HepG2 (cell line): ENCODE measurements around the gene PLLP. TPM values are rescaled to one million over a fixed set of nuclear protein-coding genes. Genes with fewer than 3 reads are reported as not detected.

ENCODE experiments used
- AKAP8 ChIP-seq: sonication (generic); formaldehyde crosslinking; IDR thresholded peaks from 2 replicates; pipeline ENCODE4 v1.5.1; 2020; ENCODE audit warnings: mild to moderate bottlenecking, missing genetic modification reagents
- ATF7 ChIP-seq, 2 experiments: fragments of 450-650 bp in 1 of 2; sonication (generic) in 1 of 2; formaldehyde crosslinking in 1 of 2; IDR thresholded peaks; 2 replicates each; pipeline versions ENCODE4 v1.4.0 to v1.6.1; 2016 to 2020; ENCODE audit warnings: antibody characterized with exemption in 1 of 2, mild to moderate bottlenecking in 1 of 2, missing genetic modification reagents in 1 of 2
- CC2D1A ChIP-seq: sonication (generic); formaldehyde crosslinking; IDR thresholded peaks from 2 replicates; pipeline ENCODE4 v1.8.1; 2023; ENCODE audit warnings: mild to moderate bottlenecking, missing genetic modification reagents
- DMAP1 ChIP-seq: IDR thresholded peaks from 2 replicates; pipeline ENCODE4 v1.6.1; 2016
- DPF2 ChIP-seq: sonication (generic); formaldehyde crosslinking; IDR thresholded peaks from 2 replicates; pipeline ENCODE4 v1.4.0; 2020; ENCODE audit warnings: mild to moderate bottlenecking, low read depth, missing genetic modification reagents, borderline replicate concordance
- MAFK ChIP-seq, 2 experiments: IDR thresholded peaks in 1 of 2; conservative IDR thresholded peaks in 1 of 2; 2 replicates each; pipeline ENCODE4 v1.6.1; 2011; ENCODE audit warnings: improper control_type of control experiment in 2 of 2, low read length in 2 of 2
- NFRKB ChIP-seq: fragments of 450-650 bp; IDR thresholded peaks from 2 replicates; pipeline ENCODE4 v1.6.1; 2017
- PCBP2 ChIP-seq: fragments of 200-400 bp; formaldehyde crosslinking; optimal IDR thresholded peaks from 2 replicates; pipeline ENCODE3; 2018; ENCODE audit warnings: low read length, low read depth; ENCODE audit not compliant: poor library complexity, severe bottlenecking
- RELA ChIP-seq: sonication (generic); formaldehyde crosslinking; IDR thresholded peaks from 2 replicates; pipeline ENCODE4 v1.4.0; 2020; ENCODE audit warnings: missing genetic modification reagents
- RFX1 ChIP-seq: fragments of 450-650 bp; IDR thresholded peaks from 2 replicates; pipeline ENCODE4 v1.6.1; 2017
- SPEN ChIP-seq: sonication (generic); formaldehyde crosslinking; IDR thresholded peaks from 2 replicates; pipeline ENCODE4 v1.5.1; 2020; ENCODE audit warnings: low read depth, mild to moderate bottlenecking, missing genetic modification reagents
- TAF1 ChIP-seq: sonication (generic); formaldehyde crosslinking; IDR thresholded peaks from 2 replicates; pipeline ENCODE4 v1.4.0; 2020; ENCODE audit warnings: missing genetic modification reagents
- TBX2 ChIP-seq: sonication (generic); formaldehyde crosslinking; IDR thresholded peaks from 2 replicates; pipeline ENCODE4 v1.5.0; 2020; ENCODE audit warnings: missing genetic modification reagents, mild to moderate bottlenecking, borderline replicate concordance
- TMF1 ChIP-seq: sonication (generic); formaldehyde crosslinking; IDR thresholded peaks from 2 replicates; pipeline ENCODE4 v1.8.1; 2022; ENCODE audit warnings: low read depth, missing genetic modification reagents
- ZBTB38 ChIP-seq: sonication (generic); formaldehyde crosslinking; IDR thresholded peaks from 2 replicates; pipeline ENCODE4 v1.5.1; 2020; ENCODE audit warnings: mild to moderate bottlenecking, missing genetic modification reagents
- ZBTB42 ChIP-seq: sonication (generic); formaldehyde crosslinking; IDR thresholded peaks from 2 replicates; pipeline ENCODE4 v1.5.0; 2020; ENCODE audit warnings: mild to moderate bottlenecking, missing genetic modification reagents
- ZBTB7A ChIP-seq: sonication (generic); formaldehyde crosslinking; IDR thresholded peaks from 2 replicates; pipeline ENCODE4 v1.8.0; 2022; ENCODE audit warnings: mild to moderate bottlenecking, missing genetic modification reagents
- ZFX ChIP-seq: sonication (generic); formaldehyde crosslinking; IDR thresholded peaks from 2 replicates; pipeline ENCODE4 v1.4.0; 2020; ENCODE audit warnings: mild to moderate bottlenecking, low read depth, missing genetic modification reagents, moderate library complexity
- ZNF749 ChIP-seq: sonication (generic); formaldehyde crosslinking; IDR thresholded peaks from 2 replicates; pipeline ENCODE4 v1.8.0; 2022; ENCODE audit warnings: mild to moderate bottlenecking, missing genetic modification reagents, moderate library complexity, borderline replicate concordance
- ZNF773 ChIP-seq: sonication (generic); formaldehyde crosslinking; IDR thresholded peaks from 2 replicates; pipeline ENCODE4 v1.4.0; 2020; ENCODE audit warnings: missing genetic modification reagents, borderline replicate concordance
- ZNF775 ChIP-seq: sonication (generic); formaldehyde crosslinking; IDR thresholded peaks from 2 replicates; pipeline ENCODE4 v1.4.0; 2020; ENCODE audit warnings: missing genetic modification reagents, mild to moderate bottlenecking, moderate library complexity, borderline replicate concordance
- ZSCAN31 ChIP-seq: sonication (generic); formaldehyde crosslinking; IDR thresholded peaks from 2 replicates; pipeline ENCODE4 v1.5.0; 2020; ENCODE audit warnings: low read depth, mild to moderate bottlenecking, missing genetic modification reagents
- polyA plus RNA-seq, 8 experiments: library from polyadenylated mRNA; depleted of rRNA in 3 of 8; stranded (reverse) in 7 of 8; unstranded in 1 of 8; fragments of >200 nt; fragmentation: Illumina TruSeq in 4 of 8; extraction: Trizol in 4 of 8; gene quantifications; 2 replicates each; pipeline versions ENCODE4 v1.2.1 to v1.2.3, GENCODE V29; 2011 to 2016; ENCODE audit warnings: low read depth in 4 of 8, missing spikeins in 1 of 8, mixed read lengths in 1 of 8; ENCODE audit not compliant: insufficient read depth in 1 of 8
- total RNA-seq, 5 experiments: library from RNA; depleted of rRNA; stranded (reverse); fragments of >200 nt; fragmentation: Illumina TruSeq; extraction: Trizol; gene quantifications; 2 replicates each; pipeline ENCODE4 v1.2.3, GENCODE V29; 2016; ENCODE audit warnings: low read depth in 1 of 5
- TF ChIP-seq, protein P1 (sequence below): sonication (generic); formaldehyde crosslinking; IDR thresholded peaks from 2 replicates; pipeline ENCODE4 v1.5.0; 2020; ENCODE audit warnings: missing genetic modification reagents
- TF ChIP-seq, protein P2 (sequence below): sonication (generic); formaldehyde crosslinking; IDR thresholded peaks from 2 replicates; pipeline ENCODE4 v1.5.0; 2020; ENCODE audit warnings: mild to moderate bottlenecking, missing genetic modification reagents, borderline replicate concordance
- TF ChIP-seq, protein P3 (sequence below): sonication (generic); formaldehyde crosslinking; IDR thresholded peaks from 2 replicates; pipeline ENCODE4 v1.8.0; 2023; ENCODE audit warnings: mild to moderate bottlenecking, missing genetic modification reagents

The PLLP gene
- total and polyA plus RNA-seq, 2 of the 13 experiments (the other 11 are each of a cell fraction or from before 2014, with no cell fraction given): 60.6 to 127 TPM

DNA sequence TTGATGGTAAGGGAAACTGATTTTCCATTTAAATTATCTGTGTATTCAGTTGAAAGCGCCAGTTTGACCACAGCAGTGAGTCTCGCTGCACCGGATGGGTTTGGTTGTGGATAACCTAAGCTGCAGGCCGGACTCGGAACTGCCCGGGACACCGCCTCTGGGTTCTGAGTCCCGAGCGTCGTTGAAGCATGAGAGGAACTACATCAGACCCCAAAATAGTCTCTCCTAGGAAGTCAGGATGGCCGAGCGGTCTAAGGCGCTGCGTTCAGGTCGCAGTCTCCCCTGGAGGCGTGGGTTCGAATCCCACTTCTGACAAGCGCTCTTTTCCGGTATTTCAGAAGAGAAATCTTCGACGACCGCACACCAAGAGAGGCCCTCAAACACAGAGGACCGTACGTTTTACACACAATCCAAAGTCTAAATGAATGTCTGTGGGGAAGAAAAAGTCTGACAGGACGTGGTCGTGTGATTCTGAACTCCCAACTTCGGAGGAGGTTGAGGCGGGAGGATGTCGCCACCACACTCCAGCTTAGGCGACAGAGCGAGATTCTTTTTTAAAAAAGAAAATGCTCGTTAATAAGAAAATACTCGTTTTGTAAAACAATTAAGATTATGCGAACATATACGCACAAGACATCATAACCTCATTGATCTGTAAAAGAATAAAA, 15.4 kb upstream of the PLLP start (continued):
- TF ChIP-seq MAFK (conservative IDR thresholded peaks at IDR 0.05 in 1 of 2, IDR thresholded peaks at IDR 0.05 in 1 of 2; ENCODE audit: low read length in 2 of 2) (no peak), PCBP2 (no peak), RFX1 (no peak), ZNF775 (0 out of 2 replicates have a peak, but pooled peaks have one; percentile 33), RELA (CRISPR knock-in tag) (no peak; the same call in 1 of the 2 replicates), TMF1 (CRISPR knock-in tag) (no peak), ZBTB7A (0 out of 2 replicates have a peak, but pooled peaks have one; percentile 64), ATF7 (IDR thresholded peaks at IDR 0.05) (no peak), ATF7 (CRISPR knock-in tag; IDR thresholded peaks at IDR 0.05) (no peak), ZNF773 (CRISPR knock-in tag) (no peak), ZSCAN31 (CRISPR knock-in tag) (peak; percentile 23), SPEN (CRISPR knock-in tag) (no peak), ZNF749 (CRISPR knock-in tag) (no peak; the same call in 1 of the 2 replicates), TBX2 (CRISPR knock-in tag) (peak; percentile 12; the same call in 1 of the 2 replicates), ZBTB38 (no peak), ZFX (CRISPR knock-in tag) (peak; percentile 67), ZBTB42 (CRISPR knock-in tag) (peak; percentile 61; the same call in 1 of the 2 replicates), AKAP8 (CRISPR knock-in tag) (no peak), CC2D1A (CRISPR knock-in tag) (no peak), TAF1 (CRISPR knock-in tag) (no peak; the same call in 1 of the 2 replicates), DPF2 (no peak), DMAP1 (peak; percentile 50; the same call in 1 of the 2 replicates), NFRKB (no peak)
- TF ChIP-seq, protein P1, sequence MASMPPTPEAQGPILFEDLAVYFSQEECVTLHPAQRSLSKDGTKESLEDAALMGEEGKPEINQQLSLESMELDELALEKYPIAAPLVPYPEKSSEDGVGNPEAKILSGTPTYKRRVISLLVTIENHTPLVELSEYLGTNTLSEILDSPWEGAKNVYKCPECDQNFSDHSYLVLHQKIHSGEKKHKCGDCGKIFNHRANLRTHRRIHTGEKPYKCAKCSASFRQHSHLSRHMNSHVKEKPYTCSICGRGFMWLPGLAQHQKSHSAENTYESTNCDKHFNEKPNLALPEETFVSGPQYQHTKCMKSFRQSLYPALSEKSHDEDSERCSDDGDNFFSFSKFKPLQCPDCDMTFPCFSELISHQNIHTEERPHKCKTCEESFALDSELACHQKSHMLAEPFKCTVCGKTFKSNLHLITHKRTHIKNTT (CRISPR knock-in tag): peak; percentile 95
- TF ChIP-seq, protein P2, sequence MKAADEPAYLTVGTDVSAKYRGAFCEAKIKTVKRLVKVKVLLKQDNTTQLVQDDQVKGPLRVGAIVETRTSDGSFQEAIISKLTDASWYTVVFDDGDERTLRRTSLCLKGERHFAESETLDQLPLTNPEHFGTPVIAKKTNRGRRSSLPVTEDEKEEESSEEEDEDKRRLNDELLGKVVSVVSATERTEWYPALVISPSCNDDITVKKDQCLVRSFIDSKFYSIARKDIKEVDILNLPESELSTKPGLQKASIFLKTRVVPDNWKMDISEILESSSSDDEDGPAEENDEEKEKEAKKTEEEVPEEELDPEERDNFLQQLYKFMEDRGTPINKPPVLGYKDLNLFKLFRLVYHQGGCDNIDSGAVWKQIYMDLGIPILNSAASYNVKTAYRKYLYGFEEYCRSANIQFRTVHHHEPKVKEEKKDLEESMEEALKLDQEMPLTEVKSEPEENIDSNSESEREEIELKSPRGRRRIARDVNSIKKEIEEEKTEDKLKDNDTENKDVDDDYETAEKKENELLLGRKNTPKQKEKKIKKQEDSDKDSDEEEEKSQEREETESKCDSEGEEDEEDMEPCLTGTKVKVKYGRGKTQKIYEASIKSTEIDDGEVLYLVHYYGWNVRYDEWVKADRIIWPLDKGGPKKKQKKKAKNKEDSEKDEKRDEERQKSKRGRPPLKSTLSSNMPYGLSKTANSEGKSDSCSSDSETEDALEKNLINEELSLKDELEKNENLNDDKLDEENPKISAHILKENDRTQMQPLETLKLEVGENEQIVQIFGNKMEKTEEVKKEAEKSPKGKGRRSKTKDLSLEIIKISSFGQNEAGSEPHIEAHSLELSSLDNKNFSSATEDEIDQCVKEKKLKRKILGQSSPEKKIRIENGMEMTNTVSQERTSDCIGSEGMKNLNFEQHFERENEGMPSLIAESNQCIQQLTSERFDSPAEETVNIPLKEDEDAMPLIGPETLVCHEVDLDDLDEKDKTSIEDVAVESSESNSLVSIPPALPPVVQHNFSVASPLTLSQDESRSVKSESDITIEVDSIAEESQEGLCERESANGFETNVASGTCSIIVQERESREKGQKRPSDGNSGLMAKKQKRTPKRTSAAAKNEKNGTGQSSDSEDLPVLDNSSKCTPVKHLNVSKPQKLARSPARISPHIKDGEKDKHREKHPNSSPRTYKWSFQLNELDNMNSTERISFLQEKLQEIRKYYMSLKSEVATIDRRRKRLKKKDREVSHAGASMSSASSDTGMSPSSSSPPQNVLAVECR (CRISPR knock-in tag): peak; percentile 86
- TF ChIP-seq, protein P3, sequence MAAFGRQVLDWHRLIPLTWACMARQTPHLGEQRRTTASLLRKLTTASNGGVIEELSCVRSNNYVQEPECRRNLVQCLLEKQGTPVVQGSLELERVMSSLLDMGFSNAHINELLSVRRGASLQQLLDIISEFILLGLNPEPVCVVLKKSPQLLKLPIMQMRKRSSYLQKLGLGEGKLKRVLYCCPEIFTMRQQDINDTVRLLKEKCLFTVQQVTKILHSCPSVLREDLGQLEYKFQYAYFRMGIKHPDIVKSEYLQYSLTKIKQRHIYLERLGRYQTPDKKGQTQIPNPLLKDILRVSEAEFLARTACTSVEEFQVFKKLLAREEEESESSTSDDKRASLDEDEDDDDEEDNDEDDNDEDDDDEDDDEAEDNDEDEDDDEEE (CRISPR knock-in tag): no peak
